Neural cell (in vitro differentiated cells): ENCODE measurements around the gene HEXIM1. TPM values are rescaled to one million over a fixed set of nuclear protein-coding genes. Genes with fewer than 3 reads are reported as not detected.

Experiments used
- H2AFZ ChIP-seq: fragments of 200-600, 300-800 bp; sonication (generic), shearing (Covaris generic); 2 replicates; pipeline ENCODE4 v1.6.0; 2014; ENCODE audit warnings: low read depth, mild to moderate bottlenecking, antibody characterized with exemption, low read length, moderate library complexity
- H3F3A ChIP-seq: fragments of 200-600 bp; shearing (Covaris generic); 2 replicates; pipeline ENCODE4 v1.6.1; 2016; ENCODE audit warnings: mild to moderate bottlenecking, moderate library complexity, mixed read lengths, antibody characterized with exemption, low read length; ENCODE audit not compliant: insufficient read depth, poor library complexity, severe bottlenecking
- H3K27ac ChIP-seq: fragments of 200-600, 300-800 bp; sonication (generic), shearing (Covaris generic); 2 replicates; pipeline ENCODE4 v1.5.1; 2014; ENCODE audit warnings: mild to moderate bottlenecking, low read length, moderate library complexity
- H3K27me3 ChIP-seq: fragments of 300-800, 200-600 bp; sonication (generic), shearing (Covaris generic); 2 replicates; pipeline ENCODE4 v1.6.0; 2014; ENCODE audit warnings: mild to moderate bottlenecking, low read depth, low read length, moderate library complexity; ENCODE audit not compliant: insufficient read depth
- H3K36me3 ChIP-seq: fragments of 300-800, 200-600 bp; sonication (generic), shearing (Covaris generic); 2 replicates; pipeline ENCODE4 v1.5.1; 2014; ENCODE audit warnings: mild to moderate bottlenecking, antibody characterized with exemption, low read length, moderate library complexity; ENCODE audit not compliant: insufficient read depth
- H3K4me2 ChIP-seq: fragments of 300-800, 200-600 bp; sonication (generic), shearing (Covaris generic); 2 replicates; pipeline ENCODE4 v1.6.0; 2014; ENCODE audit warnings: mild to moderate bottlenecking, low read length
- H3K4me3 ChIP-seq: fragments of 300-800, 200-600 bp; sonication (generic), shearing (Covaris generic); 2 replicates; pipeline ENCODE4 v1.5.1; 2014; ENCODE audit warnings: mild to moderate bottlenecking, low read length, moderate library complexity
- H3K79me2 ChIP-seq: fragments of 200-600 bp; shearing (Covaris generic); replicated peaks from 2 replicates; pipeline ENCODE4 v1.6.0; 2014; ENCODE audit warnings: mild to moderate bottlenecking, low read length, moderate library complexity; ENCODE audit not compliant: insufficient read depth
- H3K9ac ChIP-seq: fragments of 300-800, 200-600 bp; sonication (generic), shearing (Covaris generic); 2 replicates; pipeline ENCODE4 v1.6.1; 2016; ENCODE audit warnings: mild to moderate bottlenecking, low read length, mixed read lengths
- H3K9me2 ChIP-seq: fragments of 200-600 bp; shearing (Covaris generic); 2 replicates; pipeline ENCODE4 v1.6.1; 2016; ENCODE audit warnings: mild to moderate bottlenecking, low read length, mixed read lengths; ENCODE audit not compliant: insufficient read depth
- H3K9me3 ChIP-seq: fragments of 200-600, 300-800 bp; sonication (generic), shearing (Covaris generic); 2 replicates; pipeline ENCODE4 v1.6.1; 2016; ENCODE audit warnings: mild to moderate bottlenecking, mixed run types, low read length, moderate library complexity, mixed read lengths
- H4K20me1 ChIP-seq: fragments of 200-600 bp; shearing (Covaris generic); 2 replicates; pipeline ENCODE4 v1.6.1; 2016; ENCODE audit warnings: mild to moderate bottlenecking, mixed run types; ENCODE audit not compliant: insufficient read depth
- EP300 ChIP-seq: fragments of 450-650 bp; conservative IDR thresholded peaks from 2 replicates; pipeline ENCODE4 v1.6.1; 2014; ENCODE audit warnings: antibody characterized with exemption, mild to moderate bottlenecking, moderate library complexity; ENCODE audit not compliant: poor library complexity, severe bottlenecking
- EZH2 ChIP-seq: fragments of 200-600, 300-800 bp; shearing (Covaris generic), sonication (generic); IDR thresholded peaks from 2 replicates; pipeline ENCODE4 v1.6.1; 2014; ENCODE audit warnings: antibody characterized with exemption, low read length, borderline replicate concordance, mild to moderate bottlenecking; ENCODE audit not compliant: insufficient read depth, poor library complexity, severe bottlenecking
- MXI1 ChIP-seq: fragments of 450-650 bp; conservative IDR thresholded peaks from 2 replicates; pipeline ENCODE4 v1.6.1; 2014; ENCODE audit warnings: antibody characterized with exemption, mild to moderate bottlenecking; ENCODE audit not compliant: poor library complexity, severe bottlenecking
- POLR2AphosphoS5 ChIP-seq: IDR thresholded peaks from 2 replicates; pipeline ENCODE4 v1.6.1; 2012
- RAD21 ChIP-seq: fragments of 450-650 bp; conservative IDR thresholded peaks from 2 replicates; pipeline ENCODE4 v1.6.1; 2014; ENCODE audit warnings: antibody characterized with exemption, mild to moderate bottlenecking, moderate library complexity
- REST ChIP-seq: IDR thresholded peaks from 2 replicates; pipeline ENCODE4 v1.6.1; 2012; ENCODE audit warnings: borderline replicate concordance
- SMC3 ChIP-seq: fragments of 450-650 bp; conservative IDR thresholded peaks from 2 replicates; pipeline ENCODE4 v1.6.1; 2014; ENCODE audit warnings: antibody characterized with exemption, mild to moderate bottlenecking, moderate library complexity; ENCODE audit not compliant: poor library complexity
- TAF1 ChIP-seq: IDR thresholded peaks from 2 replicates; pipeline ENCODE4 v1.6.1; 2012; ENCODE audit warnings: low read depth
- polyA plus RNA-seq: library from polyadenylated mRNA; depleted of rRNA; stranded (reverse); fragments of >200 nt; gene quantifications from 2 replicates; pipeline ENCODE4 v1.2.3, GENCODE V29; 2014
- TF ChIP-seq, protein P1 (sequence below): fragments of 450-650 bp; IDR thresholded peaks from 2 replicates; pipeline ENCODE4 v1.5.1; 2014; ENCODE audit warnings: antibody characterized with exemption, mild to moderate bottlenecking, moderate library complexity; ENCODE audit not compliant: poor library complexity, severe bottlenecking

HEXIM1 gene
- polyA plus RNA-seq, 1 donor from 2014 or later, result 9.0 TPM

DNA sequence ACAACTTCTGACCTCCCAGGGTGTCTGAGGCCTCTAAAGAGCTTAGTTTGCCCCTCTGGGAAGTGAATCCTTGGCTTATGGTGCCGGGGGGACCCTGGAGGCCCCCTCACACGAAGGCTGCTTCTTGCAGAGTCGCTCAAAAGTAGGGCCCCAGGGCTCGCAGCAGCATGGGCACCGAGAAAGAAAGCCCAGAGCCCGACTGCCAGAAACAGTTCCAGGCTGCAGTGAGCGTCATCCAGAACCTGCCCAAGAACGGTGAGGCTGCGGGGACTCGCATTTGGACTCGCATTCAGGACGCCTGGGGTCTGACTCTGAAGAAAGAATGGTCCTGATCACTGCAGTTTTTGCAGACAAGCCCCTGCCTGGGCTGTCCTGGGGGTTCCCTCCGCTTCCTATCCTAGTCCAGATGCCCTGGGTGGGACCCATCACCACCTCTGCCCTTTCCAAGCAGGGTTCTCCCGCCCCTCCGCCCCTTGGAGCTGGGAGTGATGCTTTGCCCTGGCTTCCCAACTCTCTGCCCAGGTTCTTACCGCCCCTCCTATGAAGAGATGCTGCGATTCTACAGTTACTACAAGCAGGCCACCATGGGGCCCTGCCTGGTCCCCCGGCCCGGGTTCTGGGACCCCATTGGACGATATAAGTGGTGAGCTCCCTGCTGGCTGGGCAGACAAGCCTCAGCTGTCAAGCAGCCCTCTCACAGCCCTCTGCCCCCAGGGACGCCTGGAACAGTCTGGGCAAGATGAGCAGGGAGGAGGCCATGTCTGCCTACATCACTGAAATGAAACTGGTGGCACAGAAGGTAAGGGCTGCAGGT lies 12.1 kb upstream of the HEXIM1 start:
- no peak overlapping the region for H3K9ac ChIP-seq
- no peak for TF ChIP-seq POLR2AphosphoS5
- TF ChIP-seq REST, result no peak
- no peak for TF ChIP-seq RAD21
- no peak for TF ChIP-seq EP300
- no peak for TF ChIP-seq SMC3
- TF ChIP-seq, protein P1, sequence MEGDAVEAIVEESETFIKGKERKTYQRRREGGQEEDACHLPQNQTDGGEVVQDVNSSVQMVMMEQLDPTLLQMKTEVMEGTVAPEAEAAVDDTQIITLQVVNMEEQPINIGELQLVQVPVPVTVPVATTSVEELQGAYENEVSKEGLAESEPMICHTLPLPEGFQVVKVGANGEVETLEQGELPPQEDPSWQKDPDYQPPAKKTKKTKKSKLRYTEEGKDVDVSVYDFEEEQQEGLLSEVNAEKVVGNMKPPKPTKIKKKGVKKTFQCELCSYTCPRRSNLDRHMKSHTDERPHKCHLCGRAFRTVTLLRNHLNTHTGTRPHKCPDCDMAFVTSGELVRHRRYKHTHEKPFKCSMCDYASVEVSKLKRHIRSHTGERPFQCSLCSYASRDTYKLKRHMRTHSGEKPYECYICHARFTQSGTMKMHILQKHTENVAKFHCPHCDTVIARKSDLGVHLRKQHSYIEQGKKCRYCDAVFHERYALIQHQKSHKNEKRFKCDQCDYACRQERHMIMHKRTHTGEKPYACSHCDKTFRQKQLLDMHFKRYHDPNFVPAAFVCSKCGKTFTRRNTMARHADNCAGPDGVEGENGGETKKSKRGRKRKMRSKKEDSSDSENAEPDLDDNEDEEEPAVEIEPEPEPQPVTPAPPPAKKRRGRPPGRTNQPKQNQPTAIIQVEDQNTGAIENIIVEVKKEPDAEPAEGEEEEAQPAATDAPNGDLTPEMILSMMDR, result no peak
- TF ChIP-seq MXI1, result no peak
- TF ChIP-seq EZH2, result no peak
- TF ChIP-seq TAF1, result no peak
- no peaks in the 10 kb centered on the region for H4K20me1 ChIP-seq
- H3F3A ChIP-seq, result no peaks in the 10 kb centered on the region
- no peak overlapping the region for H3K27ac ChIP-seq
- no peaks in the 10 kb centered on the region for H3K9me3 ChIP-seq
- no peak overlapping the region for H2AFZ ChIP-seq
- H3K36me3 ChIP-seq, result no peaks in the 10 kb centered on the region
- no peak overlapping the region for H3K4me2 ChIP-seq
- no peaks in the 10 kb centered on the region for H3K27me3 ChIP-seq
- no peaks in the 10 kb centered on the region for H3K9me2 ChIP-seq
- peak overlapping the region; percentile 58 for H3K4me3 ChIP-seq
- no peaks in the 10 kb centered on the region for H3K79me2 ChIP-seq

DNA sequence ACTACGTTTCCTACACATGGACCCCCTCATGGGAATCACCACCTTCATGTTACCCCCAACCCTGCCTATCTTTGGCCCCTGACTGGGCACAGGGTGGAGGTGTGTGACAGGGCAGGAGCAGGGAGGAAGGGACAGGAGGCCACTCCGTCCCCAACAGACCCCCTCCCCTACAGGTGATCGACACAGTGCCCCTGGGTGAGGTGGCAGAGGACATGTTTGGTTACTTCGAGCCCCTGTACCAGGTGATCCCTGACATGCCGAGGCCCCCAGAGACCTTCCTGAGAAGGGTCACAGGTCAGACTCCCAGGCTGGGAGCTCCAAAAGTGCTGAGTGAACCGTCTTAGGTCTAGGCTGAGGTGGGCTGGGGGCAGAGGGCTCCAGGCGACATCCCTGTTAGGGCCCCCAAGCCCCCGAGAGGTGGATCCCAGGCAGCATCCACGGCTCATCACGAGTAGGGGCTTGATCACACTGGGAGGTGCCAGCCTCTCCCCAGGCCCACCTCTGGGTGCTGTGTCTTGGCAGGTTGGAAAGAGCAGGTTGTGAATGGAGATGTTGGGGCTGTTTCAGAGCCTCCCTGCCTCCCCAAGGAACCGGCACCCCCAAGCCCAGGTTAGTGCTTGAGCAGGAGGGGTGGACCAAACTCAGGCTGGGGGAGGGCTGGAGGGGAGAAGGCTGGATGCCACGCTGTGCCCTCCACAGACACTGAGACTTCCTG lies 11.3 kb upstream of the HEXIM1 start:
- no peaks in the 10 kb centered on the region for H3K9me2 ChIP-seq
- H3F3A ChIP-seq, result no peaks in the 10 kb centered on the region
- no peaks in the 10 kb centered on the region for H3K27me3 ChIP-seq
- H3K9me3 ChIP-seq, result no peaks in the 10 kb centered on the region
- H3K9ac ChIP-seq, result no peak overlapping the region
- no peaks in the 10 kb centered on the region for H4K20me1 ChIP-seq
- H2AFZ ChIP-seq, result no peak overlapping the region
- no peak overlapping the region for H3K4me3 ChIP-seq
- H3K36me3 ChIP-seq, result no peaks in the 10 kb centered on the region
- TF ChIP-seq REST (no peak), EP300 (no peak), TAF1 (no peak), MXI1 (no peak), EZH2 (no peak)
- TF ChIP-seq, protein P1, result no peak
- H3K27ac ChIP-seq, result no peak overlapping the region
- no peak overlapping the region for H3K4me2 ChIP-seq
- no peaks in the 10 kb centered on the region for H3K79me2 ChIP-seq
